H9 (cell line): ENCODE results near the gene FGF21. TPM values are rescaled to one million over a fixed set of nuclear protein-coding genes. Genes with fewer than 3 reads are reported as not detected.

ENCODE experiments used
- DNase-seq: peaks from one replicate; pipeline ENCODE4 v3.0.0-alpha.2; 2017
- H2AFZ ChIP-seq: one replicate; pipeline ENCODE4 v1.6.1; 2013; ENCODE audit warnings: mild to moderate bottlenecking, low read length, control low read depth, moderate library complexity
- H2AK5ac ChIP-seq: 2 replicates; pipeline ENCODE4 v1.6.1; 2013; ENCODE audit warnings: low read length, control low read depth, mixed read lengths; ENCODE audit not compliant: insufficient read length
- H2BK120ac ChIP-seq: one replicate; pipeline ENCODE4 v1.6.1; 2013; ENCODE audit warnings: low read depth, mild to moderate bottlenecking, low read length, control low read depth, inconsistent platforms; ENCODE audit not compliant: poor library complexity, severe bottlenecking
- H2BK12ac ChIP-seq: 2 replicates; pipeline ENCODE4 v1.6.1; 2013; ENCODE audit warnings: low read length, control low read depth, mixed read lengths, low read depth; ENCODE audit not compliant: insufficient read length
- H2BK15ac ChIP-seq: 2 replicates; pipeline ENCODE4 v1.6.1; 2013; ENCODE audit warnings: low read depth, low read length, control low read depth
- H2BK20ac ChIP-seq: one replicate; pipeline ENCODE4 v1.6.1; 2013; ENCODE audit warnings: low read depth, mild to moderate bottlenecking, low read length, control low read depth, inconsistent platforms; ENCODE audit not compliant: poor library complexity, severe bottlenecking
- H2BK5ac ChIP-seq: 2 replicates; pipeline ENCODE4 v1.6.1; 2013; ENCODE audit warnings: low read length, control low read depth, mixed read lengths; ENCODE audit not compliant: insufficient read length
- H3K14ac ChIP-seq: 2 replicates; pipeline ENCODE4 v1.6.1; 2013; ENCODE audit warnings: low read length, control low read depth; ENCODE audit not compliant: insufficient read depth
- H3K18ac ChIP-seq: 2 replicates; pipeline ENCODE4 v1.6.1; 2013; ENCODE audit warnings: low read depth, mild to moderate bottlenecking, mixed read lengths, low read length, control low read depth; ENCODE audit not compliant: insufficient read length
- H3K23ac ChIP-seq: 2 replicates; pipeline ENCODE4 v1.6.1; 2013; ENCODE audit warnings: low read length, control low read depth, mixed read lengths, low read depth; ENCODE audit not compliant: insufficient read length
- H3K23me2 ChIP-seq: 2 replicates; pipeline ENCODE4 v1.6.1; 2013; ENCODE audit warnings: low read depth, mild to moderate bottlenecking, mixed read lengths, low read length, control low read depth; ENCODE audit not compliant: insufficient read length, poor library complexity, severe bottlenecking
- H3K27ac ChIP-seq: 2 replicates; pipeline ENCODE4 v1.5.1; 2013; ENCODE audit warnings: low read length, control low read depth, mixed read lengths, low read depth; ENCODE audit not compliant: insufficient read length
- H3K27me3 ChIP-seq: 2 replicates; pipeline ENCODE4 v1.6.1; 2013; ENCODE audit warnings: low read length, control low read depth, inconsistent platforms; ENCODE audit not compliant: insufficient read depth
- H3K4ac ChIP-seq: 2 replicates; pipeline ENCODE4 v1.6.1; 2013; ENCODE audit warnings: low read depth, mild to moderate bottlenecking, control low read depth, inconsistent platforms, low read length, moderate library complexity
- H3K4me1 ChIP-seq: 2 replicates; pipeline ENCODE4 v1.6.1; 2013; ENCODE audit warnings: low read length, control low read depth, inconsistent platforms; ENCODE audit not compliant: insufficient read depth
- H3K4me2 ChIP-seq: 2 replicates; pipeline ENCODE4 v1.6.1; 2013; ENCODE audit warnings: low read length, control low read depth, mixed read lengths; ENCODE audit not compliant: insufficient read length, insufficient read depth
- H3K56ac ChIP-seq: 2 replicates; pipeline ENCODE4 v1.6.1; 2013; ENCODE audit warnings: low read depth, mild to moderate bottlenecking, mixed read lengths, low read length, control low read depth; ENCODE audit not compliant: insufficient read length
- H3K79me1 ChIP-seq: 2 replicates; pipeline ENCODE4 v1.6.1; 2013; ENCODE audit warnings: low read depth, mild to moderate bottlenecking, moderate library complexity, low read length, control low read depth, inconsistent platforms; ENCODE audit not compliant: insufficient read depth, poor library complexity, severe bottlenecking
- H3K79me2 ChIP-seq: 2 replicates; pipeline ENCODE4 v1.6.1; 2013; ENCODE audit warnings: low read length, control low read depth, inconsistent platforms; ENCODE audit not compliant: insufficient read depth
- H3K9ac ChIP-seq: 2 replicates; pipeline ENCODE4 v1.6.1; 2013; ENCODE audit warnings: low read length, control low read depth, mixed read lengths; ENCODE audit not compliant: insufficient read length; ENCODE audit errors: extremely low read depth
- H3K9me3 ChIP-seq: one replicate; pipeline ENCODE4 v1.6.1; 2013; ENCODE audit warnings: low read depth, low read length, inconsistent platforms; ENCODE audit not compliant: control insufficient read depth
- H3T11ph ChIP-seq: one replicate; pipeline ENCODE4 v1.6.1; 2013; ENCODE audit warnings: mild to moderate bottlenecking, low read length, control low read depth, inconsistent platforms
- H4K20me1 ChIP-seq: one replicate; pipeline ENCODE4 v1.6.1; 2013; ENCODE audit not compliant: control insufficient read depth, insufficient read length, insufficient read depth
- H4K5ac ChIP-seq: 2 replicates; pipeline ENCODE4 v1.6.1; 2013; ENCODE audit warnings: low read depth, mild to moderate bottlenecking, mixed read lengths, low read length, control low read depth; ENCODE audit not compliant: insufficient read length
- H4K8ac ChIP-seq: replicated peaks from 2 replicates; pipeline ENCODE4 v1.6.1; 2013; ENCODE audit warnings: low read length, control low read depth, mixed read lengths, low read depth; ENCODE audit not compliant: insufficient read length
- H4K91ac ChIP-seq: 2 replicates; pipeline ENCODE4 v1.6.1; 2013; ENCODE audit warnings: low read depth, mild to moderate bottlenecking, moderate library complexity, mixed read lengths, low read length, control low read depth; ENCODE audit not compliant: insufficient read length
- H3K27ac Mint-ChIP-seq, 3 experiments: 2 replicates in 2 of 3; 3 replicates in 1 of 3; pipeline ENCODE4 v1.8.0; 2020 to 2021; ENCODE audit warnings: mixed read lengths in 3 of 3, mild to moderate bottlenecking in 1 of 3, moderate library complexity in 1 of 3
- H3K27me3 Mint-ChIP-seq: 2 replicates; pipeline ENCODE4 v1.8.0; 2021; ENCODE audit warnings: low read depth, mild to moderate bottlenecking, moderate library complexity, mixed read lengths
- H3K36me3 Mint-ChIP-seq, 3 experiments: 2 replicates in 2 of 3; 3 replicates in 1 of 3; pipeline ENCODE4 v1.8.0; 2020 to 2021; ENCODE audit warnings: low read depth in 3 of 3, mixed read lengths in 3 of 3; ENCODE audit not compliant: insufficient read depth in 1 of 3
- H3K4me1 Mint-ChIP-seq, 2 experiments: 2 replicates each; pipeline ENCODE4 v1.8.0; 2020; ENCODE audit warnings: mixed read lengths in 2 of 2
- H3K4me3 Mint-ChIP-seq, 2 experiments: 2 replicates in 1 of 2; 3 replicates in 1 of 2; pipeline ENCODE4 v1.8.0; 2020 to 2021; ENCODE audit warnings: mild to moderate bottlenecking in 2 of 2, mixed read lengths in 2 of 2, moderate library complexity in 1 of 2
- H3K9me3 Mint-ChIP-seq, 2 experiments: 2 replicates in 1 of 2; 3 replicates in 1 of 2; pipeline ENCODE4 v1.8.0; 2020; ENCODE audit warnings: mild to moderate bottlenecking in 2 of 2, mixed read lengths in 2 of 2, moderate library complexity in 1 of 2
- CTCF ChIP-seq: fragments of 200-600 bp; sonication (generic); conservative IDR thresholded peaks from 3 replicates; pipeline ENCODE4 v1.8.0; 2021; ENCODE audit warnings: antibody characterized with exemption, mild to moderate bottlenecking
- WGBS: extraction: QIAGEN DNeasy Blood & Tissue Kit; methylation state at CpG from one replicate; pipeline ENCODE4 v1.1.7; 2013; ENCODE audit warnings: missing lambda C conversion rate, low lambda C conversion rate, mixed read lengths; ENCODE audit not compliant: insufficient read length; ENCODE audit errors: extremely low coverage; 5-methylcytosine and 5-hydroxymethylcytosine counted together
- total RNA-seq: library from RNA; stranded (reverse); gene quantifications from 2 replicates; pipeline ENCODE4 v1.2.1, GENCODE V29; 2021

The FGF21 gene
- total RNA-seq, 1 experiment from 2014 or later: 0.90 TPM

- Mint-ChIP-seq H3K4me1 (peaks cover 29 to 48% of the 10 kb centered on the region in 2 experiments), H3K27me3 (peaks cover 15% of the 10 kb centered on the region), H3K4me3 (peak overlapping the region in 1 of 2 experiments; percentile 6; a peak in 2 of 5 replicates), H3K36me3 (no peaks in the 10 kb centered on the region; a peak in 1 of 7 replicates), H3K27ac (peak overlapping the region in 1 of 3 experiments; percentile 55; a peak in 2 of 7 replicates), H3K9me3 (no peaks in the 10 kb centered on the region; a peak in 1 of 5 replicates)
- no peak overlapping the region for H4K5ac ChIP-seq
- H3K4me2 ChIP-seq: no peak overlapping the region
- H3K14ac ChIP-seq: no peak overlapping the region; the same call in 1 of the 2 replicates
- H3K9ac ChIP-seq: no peak overlapping the region
- H2BK20ac ChIP-seq: no peak overlapping the region
- no peak overlapping the region for H3K18ac ChIP-seq
- DNase-seq: peak; percentile 56
- no peak overlapping the region for H2BK12ac ChIP-seq
- H3K4me1 ChIP-seq: peaks cover 3% of the 10 kb centered on the region; the same call in 1 of the 2 replicates
- H2AK5ac ChIP-seq: no peak overlapping the region
- no peaks in the 10 kb centered on the region for H3K9me3 ChIP-seq
- no peak overlapping the region for H3K27ac ChIP-seq
- H3K79me2 ChIP-seq: no peaks in the 10 kb centered on the region
- WGBS: no CpG with 5 or more reads among the region's 13 CpGs
- H3K4ac ChIP-seq: no peak overlapping the region
- H2BK120ac ChIP-seq: no peak overlapping the region
- 0 out of 3 replicates have a peak, but pooled peaks have one; percentile 20 for TF ChIP-seq CTCF
- no peak overlapping the region for H2BK15ac ChIP-seq
- no peak overlapping the region for H4K8ac ChIP-seq
- H3T11ph ChIP-seq: no peak overlapping the region
- no peaks in the 10 kb centered on the region for H3K79me1 ChIP-seq
- no peak overlapping the region for H4K91ac ChIP-seq
- no peak overlapping the region for H2BK5ac ChIP-seq
- peaks cover 7% of the 10 kb centered on the region for H3K23me2 ChIP-seq
- H3K56ac ChIP-seq: no peak overlapping the region
- H3K23ac ChIP-seq: no peak overlapping the region
- H4K20me1 ChIP-seq: peaks cover 2% of the 10 kb centered on the region
- H2AFZ ChIP-seq: no peak overlapping the region
- H3K27me3 ChIP-seq: no peaks in the 10 kb centered on the region; the same call in 1 of the 2 replicates
These were observed 52.4 kb downstream of the FGF21 start for GRCh38 chr19:48807590-48808308.

Other genes starting within 250 kb of the FGF21 start
- gene LMTK3, start 243.7 kb upstream of the FGF21 start, total RNA-seq: 14.4 and 15.2 TPM in 2 replicates
- 1.3 and 1.7 TPM in 2 replicates for gene SULT2B1, start 203.4 kb upstream of the FGF21 start, total RNA-seq
- not detected in 2 replicates for gene SPACA4, start 148.8 kb upstream of the FGF21 start, total RNA-seq
- 9.2 and 9.5 TPM in 2 replicates for gene FAM83E, start 140.4 kb upstream of the FGF21 start, total RNA-seq
- 1,855 and 1,874 TPM in 2 replicates for gene RPL18, start 136.3 kb upstream of the FGF21 start, total RNA-seq
- 55.0 and 57.2 TPM in 2 replicates for gene SPHK2, start 136.0 kb upstream of the FGF21 start, total RNA-seq
- gene DBP, start 118.1 kb upstream of the FGF21 start, total RNA-seq: 11.4 and 12.6 TPM in 2 replicates
- 102 and 107 TPM in 2 replicates for gene CA11, start 109.3 kb upstream of the FGF21 start, total RNA-seq
- 0.33 and 0.55 TPM in 2 replicates for gene NTN5, start 82.5 kb upstream of the FGF21 start, total RNA-seq
- gene FUT2, start 59.6 kb upstream of the FGF21 start, total RNA-seq: 11.4 and 13.2 TPM in 2 replicates
- 1.4 and 1.6 TPM in 2 replicates for gene MAMSTR, start 35.8 kb upstream of the FGF21 start, total RNA-seq
- gene RASIP1, start 14.9 kb upstream of the FGF21 start, total RNA-seq: 2.4 and 2.8 TPM in 2 replicates
- 2.6 and 3.7 TPM in 2 replicates for gene IZUMO1, start 8.6 kb upstream of the FGF21 start, total RNA-seq
- 15.9 and 16.1 TPM in 2 replicates for gene FUT1, start 2.9 kb upstream of the FGF21 start, total RNA-seq
- gene BCAT2, start 55.5 kb downstream of the FGF21 start, total RNA-seq: 30.6 and 32.7 TPM in 2 replicates
- 11.2 and 11.6 TPM in 2 replicates for gene HSD17B14, start 81.0 kb downstream of the FGF21 start, total RNA-seq
- 14.3 and 15.3 TPM in 2 replicates for gene PLEKHA4, start 113.1 kb downstream of the FGF21 start, total RNA-seq
- gene PPP1R15A, start 116.9 kb downstream of the FGF21 start, total RNA-seq: 17.2 and 17.5 TPM in 2 replicates
- gene TULP2, start 143.2 kb downstream of the FGF21 start, total RNA-seq: 0.94 and 1.0 TPM in 2 replicates
- gene NUCB1, start 144.8 kb downstream of the FGF21 start, total RNA-seq: 125 and 131 TPM in 2 replicates
- gene DHDH, start 178.2 kb downstream of the FGF21 start, total RNA-seq: 1.4 and 2.0 TPM in 2 replicates
- gene BAX, start 199.4 kb downstream of the FGF21 start, total RNA-seq: 310 and 315 TPM in 2 replicates
- 1,244 and 1,245 TPM in 2 replicates for gene FTL, start 209.8 kb downstream of the FGF21 start, total RNA-seq
- 44.3 and 45.6 TPM in 2 replicates for gene GYS1, start 237.8 kb downstream of the FGF21 start, total RNA-seq
- gene RUVBL2, start 238.4 kb downstream of the FGF21 start, total RNA-seq: 130 and 134 TPM in 2 replicates